ENCODE data around the gene NAP1L4.

DNA sequence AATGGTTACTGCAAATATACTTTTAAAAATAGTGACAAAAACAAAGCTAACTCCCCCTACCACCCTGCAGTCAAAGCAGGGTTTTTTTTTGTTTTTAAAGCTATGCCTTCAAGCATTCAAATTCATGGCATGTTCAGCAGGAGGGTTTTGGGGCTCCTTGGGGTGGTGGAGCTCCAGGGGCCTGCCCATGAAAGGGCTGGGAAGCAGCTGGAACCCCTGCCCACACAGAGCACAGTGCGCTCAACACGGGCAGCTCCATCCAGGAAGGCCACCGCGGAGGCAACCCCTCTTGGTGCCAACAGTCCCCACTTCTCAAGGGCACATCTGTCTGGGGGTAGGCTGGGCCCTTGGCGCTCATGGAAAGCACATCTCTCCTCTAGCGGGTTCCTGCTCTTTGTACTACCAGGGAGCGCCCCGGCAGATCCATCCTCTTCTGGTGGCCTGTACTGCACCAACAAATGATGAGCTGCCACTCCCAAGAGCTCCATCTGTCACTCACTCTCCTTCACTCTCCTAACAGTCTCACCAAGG lies 46.3 kb downstream of the NAP1L4 start:
- TF ChIP-seq, protein P1, sequence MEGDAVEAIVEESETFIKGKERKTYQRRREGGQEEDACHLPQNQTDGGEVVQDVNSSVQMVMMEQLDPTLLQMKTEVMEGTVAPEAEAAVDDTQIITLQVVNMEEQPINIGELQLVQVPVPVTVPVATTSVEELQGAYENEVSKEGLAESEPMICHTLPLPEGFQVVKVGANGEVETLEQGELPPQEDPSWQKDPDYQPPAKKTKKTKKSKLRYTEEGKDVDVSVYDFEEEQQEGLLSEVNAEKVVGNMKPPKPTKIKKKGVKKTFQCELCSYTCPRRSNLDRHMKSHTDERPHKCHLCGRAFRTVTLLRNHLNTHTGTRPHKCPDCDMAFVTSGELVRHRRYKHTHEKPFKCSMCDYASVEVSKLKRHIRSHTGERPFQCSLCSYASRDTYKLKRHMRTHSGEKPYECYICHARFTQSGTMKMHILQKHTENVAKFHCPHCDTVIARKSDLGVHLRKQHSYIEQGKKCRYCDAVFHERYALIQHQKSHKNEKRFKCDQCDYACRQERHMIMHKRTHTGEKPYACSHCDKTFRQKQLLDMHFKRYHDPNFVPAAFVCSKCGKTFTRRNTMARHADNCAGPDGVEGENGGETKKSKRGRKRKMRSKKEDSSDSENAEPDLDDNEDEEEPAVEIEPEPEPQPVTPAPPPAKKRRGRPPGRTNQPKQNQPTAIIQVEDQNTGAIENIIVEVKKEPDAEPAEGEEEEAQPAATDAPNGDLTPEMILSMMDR (IDR thresholded peaks at IDR 0.05 in 8 of 11, conservative IDR thresholded peaks at IDR 0.05 in 3 of 11) = no peak
- TF ChIP-seq POLR2A (IDR thresholded peaks at IDR 0.05) = no peak
